HepG2 (cell line): ENCODE results near the gene CNNM1. TPM values are rescaled to one million over a fixed set of nuclear protein-coding genes. Genes with fewer than 3 reads are reported as not detected.

Source experiments
- ATAC-seq: fragments of 200-7000 bp; cut with Tn5 transposase; 3 replicates; pipeline ENCODE4 v1.9.1; 2020; ENCODE audit warnings: mild to moderate bottlenecking, moderate library complexity
- BruUV-seq: library from RNA; stranded (reverse); fragments of 400-500 nt; replicated peaks from 2 replicates; lab custom pipeline; 2021; lab: Mats Ljungman, UMichigan
- CTCF ChIA-PET: fragments of 300-600 bp; formaldehyde crosslinking; extraction: SDS; loops from one replicate; lab custom pipeline; 2021; ENCODE audit warnings: low total read pairs, inconsistent platforms, low intra/inter-chr PET ratio; lab: Yijun Ruan, JAX
- POLR2A ChIA-PET: fragments of 350-600 bp; sonication (Branson Sonifier 250); formaldehyde crosslinking; loops from one replicate; lab custom pipeline; 2020; ENCODE audit warnings: antibody characterized with exemption, inconsistent platforms; lab: Yijun Ruan, JAX
- DNase-seq: peaks from one replicate; pipeline ENCODE4 v3.0.0-alpha.2; 2015; ENCODE audit warnings: low spot score
- FAIRE-seq: peaks from 3 replicates; lab custom pipeline; 2011; peaks lifted over from hg19 to GRCh38; lab: Jason Lieb, UNC
- H2AFZ ChIP-seq: one replicate; pipeline ENCODE4 v1.6.1; 2011; ENCODE audit warnings: low read length, inconsistent platforms
- H3K27ac ChIP-seq: fragments of 300-600 bp; 3 replicates; pipeline ENCODE4 v1.8.0; 2011; ENCODE audit warnings: mixed run types, mild to moderate bottlenecking, mixed read lengths, low read length, inconsistent platforms; ENCODE audit not compliant: insufficient read depth; ENCODE audit errors: extremely low read length
- H3K27me3 ChIP-seq, 2 experiments: fragments of 200-600 bp in 1 of 2; 2 replicates in 1 of 2; 3 replicates in 1 of 2; pipeline versions ENCODE4 v1.6.0 to v1.8.0; 2011; ENCODE audit warnings: low read length in 2 of 2, mild to moderate bottlenecking in 2 of 2, moderate library complexity in 2 of 2, inconsistent platforms in 1 of 2; ENCODE audit not compliant: insufficient read depth in 2 of 2, control insufficient read depth in 1 of 2
- H3K36me3 ChIP-seq, 2 experiments: fragments of 200-600 bp in 1 of 2; replicated peaks in 1 of 2; 2 replicates in 1 of 2; 3 replicates in 1 of 2; pipeline versions ENCODE4 v1.5.1 to v1.8.0; 2011; ENCODE audit warnings: low read length in 2 of 2, inconsistent platforms in 1 of 2; ENCODE audit not compliant: insufficient read depth in 2 of 2, control insufficient read depth in 1 of 2
- H3K4me1 ChIP-seq: 2 replicates; pipeline ENCODE4 v1.5.1; 2012; ENCODE audit warnings: low read length, inconsistent platforms; ENCODE audit not compliant: insufficient read depth
- H3K4me2 ChIP-seq: 2 replicates; pipeline ENCODE4 v1.6.0; 2011; ENCODE audit warnings: low read depth, low read length, inconsistent platforms
- H3K4me3 ChIP-seq, 3 experiments: fragments of 200-600 bp in 1 of 3; sonication (generic), shearing (Covaris generic) in 1 of 3; replicated peaks in 1 of 3; 2 replicates each; pipeline ENCODE4 v1.5.1; 2011 to 2016; ENCODE audit warnings: low read length in 3 of 3, inconsistent platforms in 2 of 3, low read depth in 2 of 3, mild to moderate bottlenecking in 2 of 3, control low read depth in 1 of 3, mixed read lengths in 1 of 3; ENCODE audit not compliant: insufficient read depth in 1 of 3
- H3K79me2 ChIP-seq: one replicate; pipeline ENCODE4 v1.6.1; 2011; ENCODE audit warnings: low read length, inconsistent platforms; ENCODE audit not compliant: insufficient read depth
- H3K9ac ChIP-seq: 2 replicates; pipeline ENCODE4 v1.6.0; 2011; ENCODE audit warnings: mild to moderate bottlenecking, low read depth, low read length, inconsistent platforms; ENCODE audit not compliant: insufficient read depth
- H3K9me3 ChIP-seq: 2 replicates; pipeline ENCODE4 v1.5.1; 2012; ENCODE audit warnings: mild to moderate bottlenecking, low read length
- H4K20me1 ChIP-seq: 2 replicates; pipeline ENCODE4 v1.6.0; 2011; ENCODE audit warnings: inconsistent platforms, mild to moderate bottlenecking, low read length, moderate library complexity; ENCODE audit not compliant: insufficient read depth
- AGO2 ChIP-seq: fragments of 200-400 bp; formaldehyde crosslinking; optimal IDR thresholded peaks from 2 replicates; pipeline ENCODE3; 2017; ENCODE audit warnings: mild to moderate bottlenecking, low read depth, low read length, moderate library complexity
- MAZ ChIP-seq, 2 experiments: sonication (generic) in 1 of 2; formaldehyde crosslinking in 1 of 2; IDR thresholded peaks; 2 replicates each; pipeline versions ENCODE4 v1.5.0 to v1.6.1; 2012 to 2020; ENCODE audit warnings: low read depth in 2 of 2, mild to moderate bottlenecking in 2 of 2, borderline replicate concordance in 1 of 2, improper control_type of control experiment in 1 of 2, low read length in 1 of 2, missing genetic modification reagents in 1 of 2, moderate library complexity in 1 of 2
- NFYB ChIP-seq: sonication (generic); formaldehyde crosslinking; IDR thresholded peaks from 2 replicates; pipeline ENCODE4 v1.4.0; 2020; ENCODE audit warnings: missing genetic modification reagents
- NR2C2 ChIP-seq: sonication (generic); formaldehyde crosslinking; IDR thresholded peaks from 2 replicates; pipeline ENCODE4 v1.4.0; 2020; ENCODE audit warnings: missing genetic modification reagents, mild to moderate bottlenecking, moderate library complexity, borderline replicate concordance
- ZFP1 ChIP-seq: IDR thresholded peaks from 2 replicates; pipeline ENCODE4 v1.6.1; 2016
- ZNF614 ChIP-seq: IDR thresholded peaks from 2 replicates; pipeline ENCODE4 v1.6.1; 2018; ENCODE audit warnings: missing biosample characterization, missing genetic modification reagents, inconsistent platforms, borderline replicate concordance
- ZSCAN22 ChIP-seq: sonication (generic); formaldehyde crosslinking; IDR thresholded peaks from 2 replicates; pipeline ENCODE4 v1.4.0; 2020; ENCODE audit warnings: mild to moderate bottlenecking, missing genetic modification reagents
- WGBS: methylation state at CpG from one replicate; pipeline ENCODE4 v1.1.6; 2017; ENCODE audit warnings: low lambda C conversion rate; 5-methylcytosine and 5-hydroxymethylcytosine counted together
- in situ Hi-C: cut with HindIII; loops from 2 replicates; pipeline ENCODE4 v1.10.0; 2017; ENCODE audit warnings: low pct_unique_long_range_greater_than_20kb; ENCODE audit not compliant: extremely low pct_ligation_motif_present
- intact Hi-C: fragments of 100-400 bp; cut with micrococcal nuclease; formaldehyde crosslinking; loops from one replicate; pipeline ENCODE4 v1.10.0; 2022; ENCODE audit not compliant: unreplicated experiment
- polyA plus RNA-seq, 8 experiments: library from polyadenylated mRNA; depleted of rRNA in 3 of 8; stranded (reverse) in 7 of 8; unstranded in 1 of 8; fragments of >200 nt; fragmentation: Illumina TruSeq in 4 of 8; extraction: Trizol in 4 of 8; gene quantifications; 2 replicates each; pipeline versions ENCODE4 v1.2.1 to v1.2.3, GENCODE V29; 2011 to 2016; ENCODE audit warnings: low read depth in 4 of 8, missing spikeins in 1 of 8, mixed read lengths in 1 of 8; ENCODE audit not compliant: insufficient read depth in 1 of 8
- total RNA-seq, 5 experiments: library from RNA; depleted of rRNA; stranded (reverse); fragments of >200 nt; fragmentation: Illumina TruSeq; extraction: Trizol; gene quantifications; 2 replicates each; pipeline ENCODE4 v1.2.3, GENCODE V29; 2016; ENCODE audit warnings: low read depth in 1 of 5
- TF ChIP-seq, protein P1 (sequence below), 2 experiments: sonication (generic) in 1 of 2; formaldehyde crosslinking in 1 of 2; IDR thresholded peaks; 2 replicates each; pipeline versions ENCODE4 v1.6.1 to v1.9.0; 2014 to 2022; ENCODE audit warnings: antibody characterized with exemption in 1 of 2, borderline replicate concordance in 1 of 2, inconsistent platforms in 1 of 2, low read depth in 1 of 2, missing genetic modification reagents in 1 of 2

The CNNM1 gene
- total and polyA plus RNA-seq, 2 of the 13 experiments (the other 11 are each of a cell fraction or from before 2014, with no cell fraction given) = 4.3 to 9.6 TPM

DNA sequence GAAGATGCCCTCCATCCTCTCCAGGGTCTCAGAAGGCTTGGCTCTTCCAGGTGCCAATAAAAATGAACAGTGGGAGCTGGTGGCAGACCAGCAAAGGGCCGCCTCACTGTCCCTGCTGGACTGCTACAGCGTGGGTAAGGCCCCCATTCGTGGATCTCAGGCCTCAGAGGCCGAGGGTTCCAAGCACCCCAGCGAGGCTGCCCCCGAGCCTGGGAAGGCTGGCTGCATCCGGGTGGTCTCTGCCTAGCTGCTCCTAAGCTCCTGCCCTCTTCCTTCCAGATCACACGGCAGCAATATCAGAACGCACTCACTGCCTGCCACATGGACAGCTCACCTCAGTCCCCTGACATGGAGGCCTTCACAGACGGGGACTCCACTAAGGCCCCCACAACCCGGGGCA, 58.4 kb downstream of the CNNM1 start:
- in situ Hi-C loops (no loop called here), intact Hi-C loops (loop anchor here (5.0 kb wide), 1 partner anchor 55 kb away; no protein-coding TSS in a partner anchor)
- no peaks in the 10 kb centered on the region for H3K9me3 ChIP-seq
- H3K9ac ChIP-seq = no peak overlapping the region
- peaks cover 0 to 7% of the 10 kb centered on the region in 2 experiments; a peak in 1 of 5 replicates for H3K27me3 ChIP-seq
- DNase-seq (no peak), ATAC-seq (no peak), FAIRE-seq (no peak)
- H3K27ac ChIP-seq = no peak overlapping the region
- no peaks in the 10 kb centered on the region for H4K20me1 ChIP-seq
- 66% methylated on average over 3 of the region's 11 CpGs for WGBS
- H3K4me1 ChIP-seq = peaks cover 35% of the 10 kb centered on the region
- ChIA-PET POLR2A (interaction anchor here (1.5 kb wide), 1 partner anchor 43 kb away, joined by 4 read pairs; the partner anchor contains the start of gene GOT1), CTCF (no interaction called here)
- TF ChIP-seq NFYB (no peak), ZNF614 (CRISPR knock-in tag) (no peak), MAZ (IDR thresholded peaks at IDR 0.05; ENCODE audit: borderline replicate concordance, low read depth, low read length) (no peak), MAZ (CRISPR knock-in tag; IDR thresholded peaks at IDR 0.05; ENCODE audit: low read depth) (no peak), NR2C2 (no peak), ZFP1 (CRISPR knock-in tag) (no peak), ZSCAN22 (CRISPR knock-in tag) (no peak), AGO2 (peak; percentile 28)
- TF ChIP-seq, protein P1, sequence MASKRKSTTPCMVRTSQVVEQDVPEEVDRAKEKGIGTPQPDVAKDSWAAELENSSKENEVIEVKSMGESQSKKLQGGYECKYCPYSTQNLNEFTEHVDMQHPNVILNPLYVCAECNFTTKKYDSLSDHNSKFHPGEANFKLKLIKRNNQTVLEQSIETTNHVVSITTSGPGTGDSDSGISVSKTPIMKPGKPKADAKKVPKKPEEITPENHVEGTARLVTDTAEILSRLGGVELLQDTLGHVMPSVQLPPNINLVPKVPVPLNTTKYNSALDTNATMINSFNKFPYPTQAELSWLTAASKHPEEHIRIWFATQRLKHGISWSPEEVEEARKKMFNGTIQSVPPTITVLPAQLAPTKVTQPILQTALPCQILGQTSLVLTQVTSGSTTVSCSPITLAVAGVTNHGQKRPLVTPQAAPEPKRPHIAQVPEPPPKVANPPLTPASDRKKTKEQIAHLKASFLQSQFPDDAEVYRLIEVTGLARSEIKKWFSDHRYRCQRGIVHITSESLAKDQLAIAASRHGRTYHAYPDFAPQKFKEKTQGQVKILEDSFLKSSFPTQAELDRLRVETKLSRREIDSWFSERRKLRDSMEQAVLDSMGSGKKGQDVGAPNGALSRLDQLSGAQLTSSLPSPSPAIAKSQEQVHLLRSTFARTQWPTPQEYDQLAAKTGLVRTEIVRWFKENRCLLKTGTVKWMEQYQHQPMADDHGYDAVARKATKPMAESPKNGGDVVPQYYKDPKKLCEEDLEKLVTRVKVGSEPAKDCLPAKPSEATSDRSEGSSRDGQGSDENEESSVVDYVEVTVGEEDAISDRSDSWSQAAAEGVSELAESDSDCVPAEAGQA (IDR thresholded peaks at IDR 0.05; ENCODE audit: low read depth) = no peak
- TF ChIP-seq, protein P1 (CRISPR knock-in tag; IDR thresholded peaks at IDR 0.05; ENCODE audit: borderline replicate concordance) = no peak
- no peak overlapping the region for H2AFZ ChIP-seq
- no peak overlapping the region for H3K4me2 ChIP-seq
- H3K36me3 ChIP-seq = no peaks in the 10 kb centered on the region
- no peaks in the 10 kb centered on the region for H3K79me2 ChIP-seq
- no TSS peak for BruUV-seq
- no peak overlapping the region for H3K4me3 ChIP-seq
